Esophagus (tissue), 2 donors: ENCODE results near the gene EGFL7. TPM values are rescaled to one million over a fixed set of nuclear protein-coding genes. Genes with fewer than 3 reads are reported as not detected.

Experiments
- H3K27ac ChIP-seq, 2 donors: one replicate each; pipeline ENCODE4 v1.5.1; 2013; ENCODE audit warnings: low read depth in 2 of 2, mild to moderate bottlenecking in 2 of 2, inconsistent platforms in 1 of 2, low read length in 1 of 2, moderate library complexity in 1 of 2
- H3K27me3 ChIP-seq, 2 donors: one replicate each; pipeline ENCODE4 v1.6.1; 2013; ENCODE audit warnings: low read length in 2 of 2, control low read depth in 1 of 2, mild to moderate bottlenecking in 1 of 2; ENCODE audit not compliant: insufficient read depth in 2 of 2, control insufficient read depth in 1 of 2
- H3K36me3 ChIP-seq, 2 donors: one replicate each; pipeline ENCODE4 v1.6.1; 2013; ENCODE audit warnings: low read length in 1 of 2; ENCODE audit not compliant: control insufficient read depth in 2 of 2, insufficient read depth in 2 of 2
- H3K4me1 ChIP-seq, 2 donors: one replicate each; pipeline ENCODE4 v1.6.1; 2013; ENCODE audit warnings: low read length in 1 of 2; ENCODE audit not compliant: control insufficient read depth in 2 of 2, insufficient read depth in 2 of 2
- H3K4me3 ChIP-seq, 2 donors: one replicate each; pipeline ENCODE4 v1.5.1; 2013; ENCODE audit warnings: low read length in 2 of 2, mild to moderate bottlenecking in 2 of 2, low read depth in 1 of 2, moderate library complexity in 1 of 2
- H3K9me3 ChIP-seq, 2 donors: one replicate each; pipeline ENCODE4 v1.6.1; 2013; ENCODE audit warnings: mild to moderate bottlenecking in 2 of 2, low read depth in 1 of 2, low read length in 1 of 2, moderate library complexity in 1 of 2; ENCODE audit not compliant: control insufficient read depth in 2 of 2, insufficient read depth in 1 of 2
- WGBS, 2 donors: extraction: QIAGEN DNeasy Blood & Tissue Kit; methylation state at CpG; one replicate each; pipeline ENCODE4 v1.1.7; 2013; 5-methylcytosine and 5-hydroxymethylcytosine counted together
- polyA plus RNA-seq, 2 donors: library from polyadenylated mRNA; stranded (reverse); fragments of 200-250 nt; gene quantifications; one replicate each; pipeline ENCODE4 v1.2.3, GENCODE V29; 2013
- donor health status: healthy with polysubstance abuse.
- donor health status: Bipolar disorder and iron deficiency.

The EGFL7 gene
- polyA plus RNA-seq, 2 donors: 34.5 to 43.2 TPM

- Histone ChIP-seq H3K27ac (no peak overlapping the region), H3K27me3 (no peaks in the 10 kb centered on the region), H3K9me3 (no peaks in the 10 kb centered on the region), H3K4me1 (peaks cover 0 to 2% of the 10 kb centered on the region in 2 donors), H3K4me3 (no peak overlapping the region), H3K36me3 (peaks cover 0 to 22% of the 10 kb centered on the region in 2 donors)
- WGBS, 2 donors: 42 to 48% methylated on average over 22 of the region's 22 CpGs
Observed at GRCh38 chr9:136679431-136679941, 16.8 kb downstream of the EGFL7 start.

DNA sequence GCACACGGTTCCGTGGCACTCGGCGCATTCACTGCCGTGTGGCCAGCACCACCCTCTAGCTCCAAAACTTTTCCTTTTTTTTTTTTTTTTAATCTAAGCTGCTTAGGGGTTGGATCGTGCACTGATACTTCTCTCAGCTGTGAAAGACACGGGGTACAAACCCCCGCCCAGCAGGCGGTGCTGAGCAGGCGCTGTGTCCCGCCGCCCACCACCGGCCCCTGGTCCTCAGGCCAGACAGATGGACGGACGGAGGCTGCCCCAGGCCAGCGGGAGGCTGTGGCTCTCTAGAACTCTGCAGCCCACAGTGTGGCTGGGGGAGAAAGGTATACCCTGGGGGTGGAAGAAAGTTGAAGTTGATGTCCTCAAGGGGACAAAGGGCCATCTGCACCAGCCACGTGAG, 18.3 kb downstream of the EGFL7 start:
- no peaks in the 10 kb centered on the region for H3K9me3 ChIP-seq
- 92 to 95% methylated on average over 17 of the region's 17 CpGs for WGBS, 2 donors
- H3K36me3 ChIP-seq: peaks cover 0 to 15% of the 10 kb centered on the region in 2 donors
- no peaks in the 10 kb centered on the region for H3K27me3 ChIP-seq
- H3K4me1 ChIP-seq: peaks cover 8 to 9% of the 10 kb centered on the region in 2 donors
- no peak overlapping the region for H3K27ac ChIP-seq
- no peak overlapping the region for H3K4me3 ChIP-seq

GRCh38 chr9:136681945-136682699, 19.4 kb downstream of the EGFL7 start:
- Histone ChIP-seq H3K9me3 (no peaks in the 10 kb centered on the region), H3K36me3 (peaks cover 0 to 6% of the 10 kb centered on the region in 2 donors), H3K27me3 (no peaks in the 10 kb centered on the region), H3K4me3 (no peak overlapping the region), H3K27ac (no peak overlapping the region), H3K4me1 (peaks cover 11 to 13% of the 10 kb centered on the region in 2 donors)
- WGBS, 2 donors: 88 to 90% methylated on average over 19 to 20 of the region's 20 CpGs

- no peaks in the 10 kb centered on the region for H3K27me3 ChIP-seq
- H3K36me3 ChIP-seq: peaks cover 0 to 6% of the 10 kb centered on the region in 2 donors
- H3K4me3 ChIP-seq: no peak overlapping the region
- 85 to 89% methylated on average over 9 to 10 of the region's 10 CpGs for WGBS, 2 donors
- H3K4me1 ChIP-seq: peaks cover 11 to 14% of the 10 kb centered on the region in 2 donors
- H3K9me3 ChIP-seq: no peaks in the 10 kb centered on the region
- H3K27ac ChIP-seq: no peak overlapping the region
Observed at GRCh38 chr9:136682710-136683109, 20.0 kb downstream of the EGFL7 start.

- Histone ChIP-seq H3K36me3 (peaks cover 0 to 6% of the 10 kb centered on the region in 2 donors), H3K9me3 (no peaks in the 10 kb centered on the region), H3K27ac (no peak overlapping the region), H3K27me3 (no peaks in the 10 kb centered on the region), H3K4me1 (peaks cover 13 to 17% of the 10 kb centered on the region in 2 donors), H3K4me3 (no peak overlapping the region)
- 87 to 92% methylated on average over 16 of the region's 16 CpGs for WGBS, 2 donors
Observed at GRCh38 chr9:136683173-136683745, 20.5 kb downstream of the EGFL7 start.

GRCh38 chr9:136683755-136684154, 21.0 kb downstream of the EGFL7 start:
- Histone ChIP-seq H3K4me1 (peaks cover 13 to 20% of the 10 kb centered on the region in 2 donors), H3K27me3 (no peaks in the 10 kb centered on the region), H3K36me3 (peaks cover 0 to 6% of the 10 kb centered on the region in 2 donors), H3K9me3 (no peaks in the 10 kb centered on the region), H3K27ac (no peak overlapping the region), H3K4me3 (no peak overlapping the region)
- WGBS, 2 donors: 90 to 93% methylated on average over 14 of the region's 14 CpGs

DNA sequence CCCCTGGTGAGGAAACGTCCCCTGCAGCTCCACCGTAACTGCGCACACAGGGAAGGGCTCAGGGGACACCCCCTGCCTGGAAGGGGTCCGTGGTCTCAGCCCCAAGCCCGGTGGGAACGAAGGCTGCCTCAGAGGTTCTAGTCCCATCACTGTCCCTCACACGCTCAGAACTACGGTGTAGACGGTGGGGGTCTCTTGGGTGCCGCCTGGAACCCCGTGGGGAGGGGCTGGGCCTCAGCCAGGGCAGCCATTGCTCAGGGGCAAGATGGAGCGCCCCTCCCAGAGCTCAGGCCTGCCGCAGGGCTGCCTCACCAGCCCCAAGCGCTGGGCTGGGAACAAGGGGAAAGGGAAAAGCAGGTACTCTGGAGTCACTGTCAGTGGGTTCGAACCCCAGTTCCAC, 21.6 kb downstream of the EGFL7 start:
- H3K4me3 ChIP-seq: no peak overlapping the region
- H3K27ac ChIP-seq: no peak overlapping the region
- no peaks in the 10 kb centered on the region for H3K9me3 ChIP-seq
- 84 to 89% methylated on average over 15 of the region's 15 CpGs for WGBS, 2 donors
- H3K4me1 ChIP-seq: peaks cover 11 to 21% of the 10 kb centered on the region in 2 donors
- peaks cover 0 to 6% of the 10 kb centered on the region in 2 donors for H3K36me3 ChIP-seq
- H3K27me3 ChIP-seq: no peaks in the 10 kb centered on the region

- Histone ChIP-seq H3K27me3 (no peaks in the 10 kb centered on the region), H3K4me1 (peaks cover 11 to 22% of the 10 kb centered on the region in 2 donors), H3K27ac (no peak overlapping the region), H3K9me3 (no peaks in the 10 kb centered on the region), H3K4me3 (no peak overlapping the region), H3K36me3 (peaks cover 0 to 6% of the 10 kb centered on the region in 2 donors)
- 85 to 91% methylated on average over 15 of the region's 15 CpGs for WGBS, 2 donors
Observed at GRCh38 chr9:136684799-136685198, 22.1 kb downstream of the EGFL7 start.

DNA sequence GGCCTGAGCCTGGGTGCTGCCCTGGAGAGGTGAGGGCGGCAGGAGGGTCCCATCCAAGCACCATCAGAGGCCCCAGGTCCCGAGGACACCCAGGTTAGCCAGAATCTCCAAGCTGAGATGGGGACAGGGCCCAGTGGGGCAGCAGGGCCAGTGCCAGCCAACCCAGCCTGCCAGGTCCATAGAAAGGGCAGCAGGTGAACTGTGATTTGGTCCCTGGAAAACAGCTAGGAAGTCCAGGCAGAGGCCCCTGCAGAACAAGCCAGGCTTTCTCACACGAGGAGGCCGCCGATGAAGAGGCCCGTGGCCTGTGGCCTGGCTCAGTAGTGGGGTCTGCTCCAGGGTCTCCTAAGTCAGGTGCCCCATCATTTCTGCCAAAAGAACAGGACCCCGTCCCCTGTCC, 22.5 kb downstream of the EGFL7 start:
- no peak overlapping the region for H3K4me3 ChIP-seq
- peaks cover 11 to 25% of the 10 kb centered on the region in 2 donors for H3K4me1 ChIP-seq
- no peak overlapping the region for H3K27ac ChIP-seq
- H3K9me3 ChIP-seq: no peaks in the 10 kb centered on the region
- 72 to 86% methylated on average over 7 of the region's 7 CpGs for WGBS, 2 donors
- H3K36me3 ChIP-seq: peaks cover 0 to 6% of the 10 kb centered on the region in 2 donors
- H3K27me3 ChIP-seq: no peaks in the 10 kb centered on the region
